B cell (primary cell): ENCODE results near the gene HOXC9. TPM values are rescaled to one million over a fixed set of nuclear protein-coding genes. Genes with fewer than 3 reads are reported as not detected.

Source experiments
- ATAC-seq: fragments of 200-7000 bp; cut with Tn5 transposase; one replicate; pipeline ENCODE4 v1.10.0; 2021; ENCODE audit warnings: low read depth, mild to moderate bottlenecking, moderate number of reproducible peaks, moderate library complexity
- CTCF ChIA-PET: fragments of 350-600 bp; sonication (Branson Sonifier 250); formaldehyde crosslinking; loops from one replicate; lab custom pipeline; 2021; ENCODE audit warnings: antibody characterized with exemption, inconsistent platforms; lab: Charles Lee
- POLR2A ChIA-PET: fragments of 350-600 bp; sonication (Branson Sonifier 250); formaldehyde crosslinking; loops from one replicate; lab custom pipeline; 2021; ENCODE audit warnings: antibody characterized with exemption; lab: Charles Lee
- DNase-seq: peaks from one replicate; pipeline ENCODE4 v3.0.0; 2013
- H2AFZ ChIP-seq: 2 replicates; pipeline ENCODE4 v1.6.1; 2012; ENCODE audit warnings: mild to moderate bottlenecking, low read depth, low read length; ENCODE audit not compliant: insufficient read depth, poor library complexity, severe bottlenecking
- H3K27ac ChIP-seq, 2 donors: 1 replicate in 1 of 2; 2 replicates in 1 of 2; pipeline ENCODE4 v1.5.1; 2012 to 2013; ENCODE audit warnings: low read length in 2 of 2, mild to moderate bottlenecking in 2 of 2, moderate library complexity in 1 of 2
- H3K27me3 ChIP-seq, 4 experiments: fragments of 200-600 bp in 1 of 4; sonication (generic) in 1 of 4; replicated peaks in 1 of 4; 1 replicate in 2 of 4; 2 replicates in 2 of 4; pipeline versions ENCODE4 v1.6.1 to v1.7.0; 2013 to 2016; ENCODE audit warnings: low read length in 3 of 4, mild to moderate bottlenecking in 2 of 4, mixed read lengths in 1 of 4, moderate library complexity in 1 of 4; ENCODE audit not compliant: insufficient read depth in 4 of 4, control insufficient read depth in 3 of 4; ENCODE audit errors: control extremely low read depth in 1 of 4
- H3K36me3 ChIP-seq, 2 experiments: replicated peaks in 1 of 2; 1 replicate in 1 of 2; 2 replicates in 1 of 2; pipeline versions ENCODE4 v1.6.1 to v1.7.1; 2013; ENCODE audit warnings: low read length in 1 of 2; ENCODE audit not compliant: insufficient read depth in 2 of 2, control insufficient read depth in 1 of 2; ENCODE audit errors: control extremely low read depth in 1 of 2, extremely low read depth in 1 of 2
- H3K4me1 ChIP-seq, 2 donors: fragments of 200-600 bp in 1 of 2; sonication (generic) in 1 of 2; 1 replicate in 1 of 2; 2 replicates in 1 of 2; pipeline versions ENCODE4 v1.5.1 to v1.6.1; 2013 to 2017; ENCODE audit warnings: low read length in 2 of 2; ENCODE audit not compliant: control insufficient read depth in 2 of 2, insufficient read depth in 2 of 2
- H3K4me2 ChIP-seq: replicated peaks from 2 replicates; pipeline ENCODE3; 2012; ENCODE audit warnings: mild to moderate bottlenecking, low read depth, low read length; ENCODE audit not compliant: poor library complexity, severe bottlenecking
- H3K4me3 ChIP-seq, 5 experiments: fragments of 200-600 bp in 1 of 5; sonication (generic) in 1 of 5; 1 replicate in 3 of 5; 2 replicates in 2 of 5; pipeline versions ENCODE4 v1.5.1 to v1.7.0; 2011 to 2016; ENCODE audit warnings: low read length in 4 of 5, mild to moderate bottlenecking in 4 of 5, low read depth in 2 of 5, control low read depth in 1 of 5, moderate library complexity in 1 of 5; ENCODE audit not compliant: insufficient read depth in 1 of 5; ENCODE audit errors: control extremely low read depth in 1 of 5, extremely low read depth in 1 of 5
- H3K79me2 ChIP-seq: fragments of 200-600 bp; sonication (generic); one replicate; pipeline ENCODE4 v1.6.0; 2016; ENCODE audit warnings: low read length; ENCODE audit not compliant: control insufficient read depth, insufficient read depth
- H3K9ac ChIP-seq: fragments of 200-600 bp; sonication (generic); 2 replicates; pipeline ENCODE4 v1.6.1; 2017; ENCODE audit warnings: mild to moderate bottlenecking, low read length, moderate library complexity
- H3K9me3 ChIP-seq, 3 donors: one replicate each; pipeline versions ENCODE4 v1.6.1 to v1.7.1; 2013; ENCODE audit warnings: low read length in 2 of 3; ENCODE audit not compliant: control insufficient read depth in 2 of 3, insufficient read depth in 1 of 3; ENCODE audit errors: control extremely low read depth in 1 of 3
- H4K20me1 ChIP-seq: 2 replicates; pipeline ENCODE4 v1.6.0; 2012; ENCODE audit warnings: mild to moderate bottlenecking, low read length; ENCODE audit not compliant: insufficient read depth, control insufficient read depth, poor library complexity, severe bottlenecking
- H3K27ac Mint-ChIP-seq: one replicate; pipeline ENCODE4 v1.8.0; 2021; ENCODE audit warnings: mixed read lengths
- H3K27me3 Mint-ChIP-seq: one replicate; pipeline ENCODE4 v1.8.0; 2021; ENCODE audit warnings: mixed read lengths
- H3K4me1 Mint-ChIP-seq: one replicate; pipeline ENCODE4 v1.8.0; 2021; ENCODE audit warnings: mixed read lengths
- H3K4me3 Mint-ChIP-seq: one replicate; pipeline ENCODE4 v1.8.0; 2021; ENCODE audit warnings: mixed read lengths
- H3K9me3 Mint-ChIP-seq: one replicate; pipeline ENCODE4 v1.8.0; 2022; ENCODE audit warnings: mixed read lengths; ENCODE audit not compliant: insufficient read depth
- CTCF ChIP-seq: fragments of 200-600 bp; IDR thresholded peaks from one replicate; pipeline ENCODE4 v1.8.0; 2022; ENCODE audit warnings: antibody characterized with exemption, mild to moderate bottlenecking
- EZH2 ChIP-seq: IDR thresholded peaks from 2 replicates; pipeline ENCODE4 v1.6.1; 2012; ENCODE audit warnings: borderline replicate concordance, low read depth, mild to moderate bottlenecking, moderate library complexity, low read length; ENCODE audit not compliant: insufficient read depth, poor library complexity, severe bottlenecking
- WGBS: methylation state at CpG from one replicate; pipeline ENCODE4 v1.1.5; 2013; ENCODE audit warnings: missing lambda C conversion rate; ENCODE audit not compliant: insufficient coverage; 5-methylcytosine and 5-hydroxymethylcytosine counted together
- intact Hi-C: fragments of 100-400 bp; cut with micrococcal nuclease; formaldehyde crosslinking; loops from one replicate; pipeline ENCODE4 v1.10.0; 2022
- polyA plus RNA-seq: library from polyadenylated mRNA; depleted of rRNA; stranded (reverse); fragments of >200 nt; gene quantifications from 2 replicates; pipeline ENCODE4 v1.2.3, GENCODE V29; 2012
- total RNA-seq, 2 donors: library from RNA; stranded (reverse); fragments of 120-200 nt in 1 of 2; gene quantifications; 1 replicate in 1 of 2; 2 replicates in 1 of 2; pipeline versions ENCODE4 v1.2.3 to v1.2.4, GENCODE V29; 2013 to 2022

HOXC9 gene
- total and polyA plus RNA-seq, 2 donors (not counting 1 experiment from before 2014, with no cell fraction given), result not detected

- intact Hi-C loops, result loop anchor here (5.0 kb wide), 2 partner anchors 36 to 61 kb away; partner anchors contain the start of gene HOXC12
- H3K9me3 ChIP-seq, result peaks cover 0 to 42% (median 6%) of the 10 kb centered on the region in 3 donors
- ATAC-seq (no peak), DNase-seq (no peak)
- no peak overlapping the region for H2AFZ ChIP-seq
- no peaks in the 10 kb centered on the region for H3K79me2 ChIP-seq
- peaks cover 0 to 91% (median 80%) of the 10 kb centered on the region in 4 experiments for H3K27me3 ChIP-seq
- no peak overlapping the region for H3K4me2 ChIP-seq
- peaks cover 73% of the 10 kb centered on the region for H3K27me3 Mint-ChIP-seq
- H3K4me3 ChIP-seq, result no peak overlapping the region
- no peak overlapping the region for H3K9ac ChIP-seq
- CTCF ChIA-PET, result interaction anchor here (1.0 to 2.4 kb wide), 5 partner anchors 20 to 203 kb away, joined by 3 to 10 read pairs (median 3); partner anchors contain the start of gene HOXC5
- H3K4me1 ChIP-seq, result peaks cover 29 to 50% of the 10 kb centered on the region in 2 donors
- H3K4me1 Mint-ChIP-seq, result peaks cover 27% of the 10 kb centered on the region
- H3K9me3 Mint-ChIP-seq, result no peaks in the 10 kb centered on the region
- no peak overlapping the region for H3K4me3 Mint-ChIP-seq
- no peak overlapping the region for H3K27ac Mint-ChIP-seq
- H3K36me3 ChIP-seq, result no peaks in the 10 kb centered on the region
- no peak overlapping the region for H3K27ac ChIP-seq
- WGBS, result 37% methylated on average over 2 of the region's 6 CpGs
- TF ChIP-seq CTCF, result no peak
- TF ChIP-seq EZH2, result no peak
- H4K20me1 ChIP-seq, result no peaks in the 10 kb centered on the region
- POLR2A ChIA-PET, result no interaction called here
Measured at GRCh38 chr12:54012631-54013409, 12.9 kb downstream of the HOXC9 start.
